Body of pancreas (tissue), 4 donors: ENCODE measurements around the gene SOX18. TPM values are rescaled to one million over a fixed set of nuclear protein-coding genes. Genes with fewer than 3 reads are reported as not detected.

Experiments
- ATAC-seq: fragments of 150-250 bp; one replicate; pipeline ENCODE4 v1.9.1; 2016
- DNase-seq, 4 donors: peaks; one replicate each; pipeline ENCODE4 v3.0.0-alpha.2; 2019
- H3K27ac ChIP-seq, 4 donors: fragments of 200-600 bp; sonication (generic); 1 replicate in 3 of 4; 2 replicates in 1 of 4; pipeline versions ENCODE4 v1.5.1 to v1.6.1; 2016 to 2019; ENCODE audit warnings: mild to moderate bottlenecking in 1 of 4, mixed read lengths in 1 of 4, moderate library complexity in 1 of 4
- H3K27me3 ChIP-seq, 2 donors: fragments of 200-600 bp; sonication (generic); one replicate each; pipeline ENCODE4 v1.6.0; 2016; ENCODE audit warnings: mild to moderate bottlenecking in 1 of 2
- H3K36me3 ChIP-seq, 2 donors: fragments of 200-600 bp; sonication (generic); replicated peaks in 1 of 2; 2 replicates each; pipeline ENCODE4 v1.5.1; 2016; ENCODE audit warnings: low read depth in 2 of 2; ENCODE audit not compliant: insufficient read depth in 1 of 2
- H3K4me1 ChIP-seq: fragments of 200-600 bp; sonication (generic); one replicate; pipeline ENCODE4 v1.6.0; 2016
- H3K4me3 ChIP-seq, 2 donors: fragments of 200-600 bp; sonication (generic); 1 replicate in 1 of 2; 2 replicates in 1 of 2; pipeline ENCODE4 v1.5.1; 2016 to 2019
- H3K9me3 ChIP-seq, 3 donors: fragments of 200-600 bp; sonication (generic); 1 replicate in 2 of 3; 2 replicates in 1 of 3; pipeline ENCODE4 v1.5.1; 2016
- POLR2A ChIP-seq, 3 donors: fragments of 450-650 bp; IDR thresholded peaks; one replicate each; pipeline ENCODE4 v1.6.1; 2016; ENCODE audit warnings: antibody characterized with exemption in 3 of 3, mild to moderate bottlenecking in 2 of 3
- WGBS, 2 donors: methylation state at CpG; one replicate each; pipeline ENCODE4 v1.1.5; 2017; 5-methylcytosine and 5-hydroxymethylcytosine counted together
- intact Hi-C: fragments of 100-400 bp; cut with DNase I; formaldehyde crosslinking; loops from one replicate; pipeline ENCODE4 v1.15.1; 2023
- total RNA-seq, 2 donors: library from RNA; depleted of rRNA; stranded (reverse); fragments of >200 nt; gene quantifications; one replicate each; pipeline ENCODE4 v1.1.0, GENCODE V29; 2016
- TF ChIP-seq, protein P1 (sequence below), 7 experiments: fragments of 450-650 bp in 4 of 7; fragments of 200-600 bp in 3 of 7; sonication (generic) in 3 of 7; IDR thresholded peaks; one replicate each; pipeline ENCODE4 v1.5.1; 2016 to 2019; ENCODE audit warnings: antibody characterized with exemption in 7 of 7

The SOX18 gene
- total RNA-seq, 2 donors from 2014 or later: 6.5 to 17.1 TPM

DNA sequence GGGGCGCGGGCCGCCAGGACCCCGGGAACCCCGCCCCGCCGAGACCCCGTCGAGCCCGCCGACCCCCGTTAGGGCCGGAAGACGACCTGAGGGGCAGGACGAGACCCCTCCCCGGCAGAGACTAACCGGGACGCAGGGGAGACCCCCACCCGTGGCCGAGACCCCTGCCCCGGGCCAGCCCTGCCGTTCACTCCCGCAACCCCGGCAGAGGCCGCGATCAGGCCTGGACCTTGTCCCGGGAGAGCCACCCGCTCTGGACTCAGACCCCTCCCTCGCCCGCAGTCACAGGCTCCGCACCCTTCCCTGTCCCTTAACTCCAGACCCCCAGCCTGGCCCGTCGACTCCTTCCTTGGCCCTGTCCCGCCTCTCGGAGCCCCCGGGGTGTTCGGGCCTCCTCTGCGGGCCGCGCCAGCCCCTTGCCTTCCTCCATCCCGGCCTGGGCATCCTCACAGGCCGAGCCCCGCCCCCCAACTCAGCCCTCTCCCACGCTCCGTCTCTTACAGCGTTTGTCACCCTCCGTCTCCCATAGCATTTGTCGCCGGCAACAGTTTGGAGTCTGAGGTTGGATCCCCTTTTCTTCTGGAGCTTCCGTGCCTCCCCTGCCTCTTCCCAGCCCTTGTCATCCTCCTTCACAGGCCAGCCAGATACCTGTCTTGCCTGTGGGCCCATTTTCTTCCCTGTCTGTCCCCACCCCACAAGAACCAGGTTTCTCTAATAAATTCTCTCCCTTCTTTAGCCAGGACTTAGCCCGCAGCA lies 14.1 kb upstream of the SOX18 start:
- H3K27me3 ChIP-seq: no peaks in the 10 kb centered on the region
- H3K9me3 ChIP-seq: no peaks in the 10 kb centered on the region
- peak overlapping the region in 3 of 4 donors; percentile 68 to 87 (median 82) for H3K27ac ChIP-seq
- intact Hi-C loops: no loop called here
- peaks cover 28% of the 10 kb centered on the region for H3K4me1 ChIP-seq
- DNase-seq (peak in 1 of 4 donors; percentile 42), ATAC-seq (peak; percentile 8)
- 4 to 5% methylated on average over 28 to 51 of the region's 51 CpGs for WGBS, 2 donors
- TF ChIP-seq, protein P1, sequence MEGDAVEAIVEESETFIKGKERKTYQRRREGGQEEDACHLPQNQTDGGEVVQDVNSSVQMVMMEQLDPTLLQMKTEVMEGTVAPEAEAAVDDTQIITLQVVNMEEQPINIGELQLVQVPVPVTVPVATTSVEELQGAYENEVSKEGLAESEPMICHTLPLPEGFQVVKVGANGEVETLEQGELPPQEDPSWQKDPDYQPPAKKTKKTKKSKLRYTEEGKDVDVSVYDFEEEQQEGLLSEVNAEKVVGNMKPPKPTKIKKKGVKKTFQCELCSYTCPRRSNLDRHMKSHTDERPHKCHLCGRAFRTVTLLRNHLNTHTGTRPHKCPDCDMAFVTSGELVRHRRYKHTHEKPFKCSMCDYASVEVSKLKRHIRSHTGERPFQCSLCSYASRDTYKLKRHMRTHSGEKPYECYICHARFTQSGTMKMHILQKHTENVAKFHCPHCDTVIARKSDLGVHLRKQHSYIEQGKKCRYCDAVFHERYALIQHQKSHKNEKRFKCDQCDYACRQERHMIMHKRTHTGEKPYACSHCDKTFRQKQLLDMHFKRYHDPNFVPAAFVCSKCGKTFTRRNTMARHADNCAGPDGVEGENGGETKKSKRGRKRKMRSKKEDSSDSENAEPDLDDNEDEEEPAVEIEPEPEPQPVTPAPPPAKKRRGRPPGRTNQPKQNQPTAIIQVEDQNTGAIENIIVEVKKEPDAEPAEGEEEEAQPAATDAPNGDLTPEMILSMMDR (IDR thresholded peaks at IDR 0.05): no peak
- TF ChIP-seq POLR2A (IDR thresholded peaks at IDR 0.05): no peak
- peak overlapping the region; percentile 70 to 81 for H3K4me3 ChIP-seq
- H3K36me3 ChIP-seq: no peaks in the 10 kb centered on the region

DNA sequence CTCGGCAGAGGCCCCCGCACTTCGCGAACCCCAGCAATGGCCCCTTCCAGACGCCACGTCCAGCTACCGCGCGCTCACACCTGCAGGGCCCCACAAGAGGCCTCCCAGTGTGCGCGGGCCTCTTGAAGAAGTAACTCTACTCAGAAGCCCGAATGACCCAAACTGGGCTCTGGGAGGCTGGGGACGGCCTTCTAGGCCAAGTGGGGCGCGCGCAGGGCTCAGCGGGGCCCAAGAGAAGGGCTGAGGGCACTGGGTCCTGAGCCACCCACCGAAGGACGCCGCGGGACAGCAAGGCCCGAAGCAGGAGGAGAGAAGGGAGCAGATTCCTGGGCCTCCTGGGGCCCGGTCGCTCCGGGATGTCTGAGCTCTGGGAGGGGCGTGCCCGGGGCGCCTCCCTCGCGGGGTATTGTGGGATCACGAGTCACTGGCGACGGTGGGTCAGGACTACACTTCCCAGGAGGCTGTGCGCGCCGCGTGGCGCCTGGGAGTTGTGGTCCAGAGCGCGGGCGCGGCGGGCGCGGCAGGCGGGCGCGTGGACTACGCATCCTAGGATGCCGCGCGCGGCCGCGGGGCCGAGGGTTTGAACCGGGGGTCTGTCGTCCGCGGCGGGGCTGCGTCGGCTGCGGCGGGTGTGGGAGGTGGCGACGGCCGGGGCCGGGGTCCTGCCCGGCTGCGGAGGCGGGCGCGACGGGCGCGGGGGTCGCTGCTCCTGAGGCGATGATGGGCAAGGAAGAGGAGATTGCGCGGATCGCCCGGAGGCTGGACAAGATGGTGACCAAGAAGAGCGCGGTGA lies 13.4 kb upstream of the SOX18 start, which contains the start of gene TCEA2:
TSS of gene TCEA2 (plus strand) at position 603 of the 793 bp plus-strand sequence. CDS start at position 718, 115 bp downstream.
- 1 to 5% methylated on average over 40 to 62 of the region's 85 CpGs for WGBS, 2 donors
- ATAC-seq (peak; percentile 99), DNase-seq (peak; percentile 97)
- H3K27me3 ChIP-seq: no peaks in the 10 kb centered on the region
- H3K9me3 ChIP-seq: no peaks in the 10 kb centered on the region
- TF ChIP-seq POLR2A (IDR thresholded peaks at IDR 0.05): peak; percentile 81 to 94 (median 93)
- TF ChIP-seq, protein P1 (IDR thresholded peaks at IDR 0.05): peak in 1 of 7 experiments; percentile 1
- H3K27ac ChIP-seq: peak within 1 kb of the TSS; percentile 26 to 87 (median 75)
- intact Hi-C loops: no loop called here
- H3K4me1 ChIP-seq: peaks cover 33% of the 10 kb centered on the region
- H3K36me3 ChIP-seq: no peaks in the 10 kb centered on the region
- peak within 1 kb of the TSS; percentile 70 to 81 for H3K4me3 ChIP-seq

DNA sequence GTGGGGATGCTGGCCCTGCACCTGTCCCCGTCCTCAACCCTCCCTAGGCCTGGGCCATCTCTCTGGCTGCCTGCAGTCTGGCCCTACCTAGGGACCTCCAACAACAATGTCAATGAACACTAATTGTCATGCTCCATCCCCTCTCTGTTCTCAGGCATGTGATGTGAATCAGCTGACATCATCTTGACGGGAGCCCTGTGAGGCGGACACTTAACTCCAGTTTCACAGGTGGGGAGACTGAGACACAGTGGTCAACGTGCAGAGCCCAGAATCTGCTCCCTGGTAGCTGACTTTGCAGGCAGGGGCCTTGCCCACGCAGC lies 12.8 kb upstream of the SOX18 start:
- 53% methylated on average over 5 of the region's 5 CpGs; no CpG with 5 or more reads in 1 of the 2 donors for WGBS, 2 donors
- Histone ChIP-seq H3K9me3 (no peaks in the 10 kb centered on the region), H3K36me3 (no peaks in the 10 kb centered on the region), H3K4me1 (peaks cover 39% of the 10 kb centered on the region), H3K27me3 (no peaks in the 10 kb centered on the region), H3K4me3 (peak overlapping the region in 1 of 2 donors; percentile 23), H3K27ac (peak overlapping the region in 3 of 4 donors; percentile 68 to 87 (median 82))
- intact Hi-C loops: no loop called here
- DNase-seq: no peak
- ATAC-seq: no peak
- no peak for TF ChIP-seq POLR2A (IDR thresholded peaks at IDR 0.05)
- TF ChIP-seq, protein P1 (IDR thresholded peaks at IDR 0.05): no peak

DNA sequence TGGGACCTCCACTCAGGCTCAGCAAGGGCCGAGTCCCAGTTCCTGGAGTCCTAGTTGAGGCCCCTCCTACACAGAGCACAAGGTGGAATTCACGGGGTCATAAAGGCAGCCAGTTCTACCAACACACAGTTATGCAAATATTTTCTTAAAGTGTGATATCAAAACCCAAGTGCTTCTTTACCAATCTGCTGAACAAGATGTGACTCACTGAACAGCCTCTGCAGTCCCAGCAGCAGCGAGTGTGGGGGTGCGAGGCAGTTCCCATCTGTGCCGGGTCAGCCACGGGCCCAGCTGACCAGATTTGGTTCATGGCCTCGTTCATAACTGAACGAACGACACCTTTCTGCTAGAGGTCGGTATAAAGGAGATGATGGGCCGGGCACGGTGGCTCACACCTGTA lies 9.1 kb upstream of the SOX18 start:
- 69% methylated on average over 12 of the region's 12 CpGs; no CpG with 5 or more reads in 1 of the 2 donors for WGBS, 2 donors
- Histone ChIP-seq H3K4me3 (no peak overlapping the region), H3K4me1 (peaks cover 22% of the 10 kb centered on the region), H3K36me3 (no peaks in the 10 kb centered on the region), H3K27me3 (no peaks in the 10 kb centered on the region), H3K9me3 (no peaks in the 10 kb centered on the region), H3K27ac (no peak overlapping the region)
- DNase-seq (no peak), ATAC-seq (no peak)
- intact Hi-C loops: no loop called here
- TF ChIP-seq, protein P1 (IDR thresholded peaks at IDR 0.05): no peak
- no peak for TF ChIP-seq POLR2A (IDR thresholded peaks at IDR 0.05)
